ENCODE results near the gene GATB. TPM values are rescaled to one million over a fixed set of nuclear protein-coding genes. Genes with fewer than 3 reads are reported as not detected.

The GATB gene
- total RNA-seq, 1 donor from 2014 or later, result 18.0 TPM

DNA sequence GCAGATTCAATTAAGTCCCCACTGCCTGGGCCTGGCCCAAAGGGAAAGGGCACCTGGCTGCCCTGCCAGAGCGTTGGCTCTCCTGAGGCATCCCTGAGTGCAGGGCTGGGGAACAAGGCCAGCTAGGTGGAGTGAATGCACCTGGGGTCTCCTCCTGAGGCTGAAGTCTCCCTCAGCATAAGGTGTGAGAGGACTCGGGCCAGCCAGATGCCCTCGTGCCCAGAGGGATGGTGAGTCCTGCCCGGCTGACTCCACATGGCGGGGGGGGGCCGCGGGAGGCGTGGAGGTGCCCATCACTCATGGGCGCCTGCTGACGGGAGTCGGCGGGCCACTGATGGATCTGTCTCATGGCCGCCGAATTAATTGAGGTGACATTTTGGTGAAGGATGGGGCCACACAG lies 87.8 kb downstream of the GATB start:
- TF ChIP-seq, protein P1, sequence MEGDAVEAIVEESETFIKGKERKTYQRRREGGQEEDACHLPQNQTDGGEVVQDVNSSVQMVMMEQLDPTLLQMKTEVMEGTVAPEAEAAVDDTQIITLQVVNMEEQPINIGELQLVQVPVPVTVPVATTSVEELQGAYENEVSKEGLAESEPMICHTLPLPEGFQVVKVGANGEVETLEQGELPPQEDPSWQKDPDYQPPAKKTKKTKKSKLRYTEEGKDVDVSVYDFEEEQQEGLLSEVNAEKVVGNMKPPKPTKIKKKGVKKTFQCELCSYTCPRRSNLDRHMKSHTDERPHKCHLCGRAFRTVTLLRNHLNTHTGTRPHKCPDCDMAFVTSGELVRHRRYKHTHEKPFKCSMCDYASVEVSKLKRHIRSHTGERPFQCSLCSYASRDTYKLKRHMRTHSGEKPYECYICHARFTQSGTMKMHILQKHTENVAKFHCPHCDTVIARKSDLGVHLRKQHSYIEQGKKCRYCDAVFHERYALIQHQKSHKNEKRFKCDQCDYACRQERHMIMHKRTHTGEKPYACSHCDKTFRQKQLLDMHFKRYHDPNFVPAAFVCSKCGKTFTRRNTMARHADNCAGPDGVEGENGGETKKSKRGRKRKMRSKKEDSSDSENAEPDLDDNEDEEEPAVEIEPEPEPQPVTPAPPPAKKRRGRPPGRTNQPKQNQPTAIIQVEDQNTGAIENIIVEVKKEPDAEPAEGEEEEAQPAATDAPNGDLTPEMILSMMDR (IDR thresholded peaks at IDR 0.05), result no peak
- H3K27me3 Mint-ChIP-seq (ENCODE audit: unreplicated experiment), result no peaks in the 10 kb centered on the region
- DNase-seq (ENCODE audit: extremely low spot score, unreplicated experiment), result no peak
- H3K27ac Mint-ChIP-seq (ENCODE audit: unreplicated experiment), result no peak overlapping the region
- H3K36me3 Mint-ChIP-seq (ENCODE audit: unreplicated experiment), result peaks cover 6% of the 10 kb centered on the region
- no peaks in the 10 kb centered on the region for H3K9me3 Mint-ChIP-seq (ENCODE audit: unreplicated experiment)
- H3K4me3 Mint-ChIP-seq (ENCODE audit: unreplicated experiment), result no peak overlapping the region
- H3K4me1 Mint-ChIP-seq (ENCODE audit: unreplicated experiment), result peaks cover 2% of the 10 kb centered on the region

DNA sequence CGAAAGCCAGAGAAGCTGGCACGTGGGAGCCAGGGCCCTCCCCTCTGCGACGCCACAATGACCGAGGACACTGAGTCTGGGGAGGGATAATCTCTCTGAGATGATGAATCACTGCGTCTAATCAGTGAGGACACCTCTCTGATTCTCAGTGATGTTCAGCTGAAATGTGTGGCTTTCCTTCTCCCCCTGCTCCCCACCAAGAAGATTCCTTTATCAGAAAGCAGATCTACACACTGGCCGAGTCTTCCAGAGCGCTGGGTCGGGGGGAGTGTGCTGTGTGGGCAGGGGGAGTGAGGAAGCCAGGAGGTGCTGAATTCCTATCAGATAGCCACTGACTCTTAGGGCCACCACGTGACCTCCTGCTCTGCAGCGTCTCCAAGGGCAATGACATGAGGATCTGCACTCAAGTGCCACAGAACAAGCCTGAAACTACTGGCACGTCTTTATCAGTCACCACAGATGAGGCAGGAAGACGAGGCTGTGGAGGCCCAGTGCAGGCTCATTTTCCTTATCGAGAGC lies 89.2 kb downstream of the GATB start:
- Mint-ChIP-seq H3K4me1 (ENCODE audit: unreplicated experiment) (peaks cover 2% of the 10 kb centered on the region), H3K9me3 (ENCODE audit: unreplicated experiment) (no peaks in the 10 kb centered on the region), H3K36me3 (ENCODE audit: unreplicated experiment) (peaks cover 6% of the 10 kb centered on the region), H3K27me3 (ENCODE audit: unreplicated experiment) (no peaks in the 10 kb centered on the region), H3K4me3 (ENCODE audit: unreplicated experiment) (no peak overlapping the region), H3K27ac (ENCODE audit: unreplicated experiment) (no peak overlapping the region)
- TF ChIP-seq, protein P1 (IDR thresholded peaks at IDR 0.05), result no peak
- no peak for DNase-seq (ENCODE audit: extremely low spot score, unreplicated experiment)

DNA sequence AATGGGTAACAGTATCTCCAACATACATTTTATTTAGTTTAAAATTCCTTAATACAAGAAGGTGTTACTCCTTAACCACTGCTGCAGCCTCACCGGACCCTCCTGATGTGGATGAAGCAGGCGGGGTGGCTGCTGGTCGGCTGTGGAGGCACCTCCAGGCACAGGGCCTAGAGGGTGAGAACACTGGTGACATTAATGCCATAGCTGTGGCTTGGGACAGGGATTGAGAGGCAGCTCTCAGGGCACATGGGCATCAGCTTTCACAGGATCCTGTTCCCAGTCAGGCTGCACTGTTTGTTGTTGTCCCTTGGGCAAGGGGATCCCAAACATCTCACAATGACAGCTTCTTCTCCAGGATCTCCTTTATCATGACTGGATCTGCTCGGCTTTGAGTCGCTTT lies 90.0 kb downstream of the GATB start:
- no peaks in the 10 kb centered on the region for H3K27me3 Mint-ChIP-seq (ENCODE audit: unreplicated experiment)
- H3K4me1 Mint-ChIP-seq (ENCODE audit: unreplicated experiment), result peaks cover 2% of the 10 kb centered on the region
- H3K36me3 Mint-ChIP-seq (ENCODE audit: unreplicated experiment), result peaks cover 6% of the 10 kb centered on the region
- no peaks in the 10 kb centered on the region for H3K9me3 Mint-ChIP-seq (ENCODE audit: unreplicated experiment)
- no peak for DNase-seq (ENCODE audit: extremely low spot score, unreplicated experiment)
- no peak overlapping the region for H3K4me3 Mint-ChIP-seq (ENCODE audit: unreplicated experiment)
- TF ChIP-seq, protein P1 (IDR thresholded peaks at IDR 0.05), result no peak
- no peak overlapping the region for H3K27ac Mint-ChIP-seq (ENCODE audit: unreplicated experiment)

DNA sequence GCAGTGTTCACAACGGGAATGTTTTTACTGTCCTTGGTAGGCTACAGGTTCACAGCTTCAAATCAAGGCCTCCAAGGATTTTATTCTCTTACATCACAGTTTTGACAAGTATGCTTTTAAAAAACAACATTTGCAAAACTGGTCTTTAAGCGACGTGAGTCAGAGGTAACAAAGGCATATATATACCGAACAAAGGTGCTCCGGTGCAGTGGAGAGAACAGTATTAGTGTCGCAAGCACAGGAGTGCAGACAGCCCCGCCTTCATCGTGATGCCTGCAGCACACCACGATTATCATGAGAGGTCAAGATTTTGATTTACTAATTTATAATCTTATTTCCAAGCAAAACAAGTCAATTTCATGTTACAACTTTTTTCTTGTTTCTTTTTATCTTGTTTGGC lies 90.8 kb downstream of the GATB start:
- Mint-ChIP-seq H3K9me3 (ENCODE audit: unreplicated experiment) (no peaks in the 10 kb centered on the region), H3K36me3 (ENCODE audit: unreplicated experiment) (peaks cover 6% of the 10 kb centered on the region), H3K4me1 (ENCODE audit: unreplicated experiment) (peaks cover 2% of the 10 kb centered on the region), H3K4me3 (ENCODE audit: unreplicated experiment) (no peak overlapping the region), H3K27ac (ENCODE audit: unreplicated experiment) (no peak overlapping the region), H3K27me3 (ENCODE audit: unreplicated experiment) (no peaks in the 10 kb centered on the region)
- no peak for DNase-seq (ENCODE audit: extremely low spot score, unreplicated experiment)
- TF ChIP-seq, protein P1 (IDR thresholded peaks at IDR 0.05), result no peak

DNA sequence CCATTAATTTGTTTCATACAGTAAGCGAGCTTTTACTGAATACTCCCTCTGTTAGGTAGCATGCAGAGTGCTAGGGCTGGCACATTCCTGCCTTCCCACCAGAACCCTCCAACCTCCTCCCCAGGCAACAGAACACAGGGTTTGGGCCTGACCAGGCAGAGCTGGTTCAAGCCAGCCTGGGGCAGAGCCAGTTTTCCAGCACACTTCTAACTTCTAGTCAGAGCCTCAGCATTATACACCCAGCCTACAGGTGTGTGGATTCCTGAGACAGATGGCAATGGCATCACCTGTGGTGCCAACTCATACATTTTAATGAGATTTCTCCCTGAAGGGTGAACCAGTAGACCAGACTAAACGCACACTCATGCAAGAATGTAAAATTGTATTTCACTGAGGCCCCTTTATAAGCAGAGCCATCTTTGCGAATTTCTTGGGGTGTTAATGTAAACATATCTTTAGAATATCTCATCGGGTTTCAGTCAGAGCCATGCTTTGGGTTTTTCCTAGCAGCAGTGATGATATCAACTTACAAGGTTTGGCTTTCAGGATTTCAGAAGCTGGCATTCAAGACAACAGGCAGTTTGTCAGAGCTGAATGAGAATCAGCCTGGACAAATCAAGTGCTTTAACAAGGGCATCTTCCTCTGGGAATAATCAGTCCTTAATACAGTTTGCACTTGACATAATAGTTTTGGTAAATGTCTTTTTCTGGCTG lies 92.0 kb downstream of the GATB start:
- TF ChIP-seq, protein P1 (IDR thresholded peaks at IDR 0.05), result no peak
- Mint-ChIP-seq H3K27ac (ENCODE audit: unreplicated experiment) (no peak overlapping the region), H3K27me3 (ENCODE audit: unreplicated experiment) (no peaks in the 10 kb centered on the region), H3K4me3 (ENCODE audit: unreplicated experiment) (no peak overlapping the region), H3K36me3 (ENCODE audit: unreplicated experiment) (peaks cover 6% of the 10 kb centered on the region), H3K4me1 (ENCODE audit: unreplicated experiment) (no peaks in the 10 kb centered on the region), H3K9me3 (ENCODE audit: unreplicated experiment) (no peaks in the 10 kb centered on the region)
- no peak for DNase-seq (ENCODE audit: extremely low spot score, unreplicated experiment)
